GM18505 (cell line): ENCODE data around the gene THBS4.

Experiments used
- ATAC-seq: cut with Tn5 transposase; IDR thresholded peaks from one replicate; pipeline ENCODE4 v1.9.1; 2021; ENCODE audit not compliant: unreplicated experiment
- POLR2A ChIP-seq: IDR thresholded peaks from 4 replicates; pipeline ENCODE4 v1.6.1; 2011; ENCODE audit warnings: borderline replicate concordance; ENCODE audit not compliant: insufficient read depth, insufficient read length; ENCODE audit errors: extremely low read depth

Gene THBS4

DNA sequence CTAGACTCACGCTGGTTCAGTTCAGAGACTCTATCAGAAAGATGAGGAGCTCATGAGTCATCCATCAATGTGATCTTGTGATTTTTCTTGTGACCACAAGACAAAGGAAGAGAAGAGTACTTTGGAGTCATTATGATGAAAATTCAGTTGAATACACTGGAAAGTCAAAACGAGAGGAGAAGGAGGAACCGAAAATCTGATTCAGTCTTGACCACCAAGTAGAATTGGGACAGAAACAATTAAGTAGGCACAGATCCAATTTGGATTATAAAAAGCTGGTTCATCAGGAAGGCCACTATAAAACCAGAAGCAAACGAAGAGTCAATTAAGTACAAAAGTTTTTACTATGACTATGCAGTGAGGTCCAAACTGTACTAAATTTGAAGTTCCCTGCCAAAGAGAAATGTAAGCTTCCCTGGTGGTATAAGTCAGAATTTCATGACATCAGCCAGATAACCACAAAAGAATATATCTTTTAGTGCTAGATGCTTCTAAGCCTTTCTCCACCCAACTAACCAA is 90.9 kb downstream of the THBS4 start:
- ATAC-seq: peak; percentile 66
- no peak for TF ChIP-seq POLR2A

DNA sequence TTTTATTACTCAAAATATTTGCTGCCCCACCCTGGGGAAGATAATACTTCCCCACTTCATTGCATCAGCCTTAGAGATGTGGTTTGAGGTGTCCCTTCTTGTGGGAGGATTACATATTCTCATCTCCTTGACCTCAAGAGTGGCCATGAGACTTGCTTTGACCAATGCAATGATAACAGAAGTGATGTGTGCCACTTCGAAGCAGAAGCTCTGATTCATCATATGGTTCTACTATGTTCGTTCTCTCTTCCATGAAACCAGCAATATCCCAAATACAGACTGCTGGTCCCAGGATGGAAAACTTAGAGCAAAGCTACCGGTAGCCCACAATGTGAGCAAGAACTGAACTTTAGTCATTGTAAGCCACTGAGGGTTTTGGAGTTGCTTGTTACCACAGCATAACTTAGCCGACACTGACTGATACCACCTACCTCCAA is 92.0 kb downstream of the THBS4 start:
- ATAC-seq: no peak
- TF ChIP-seq POLR2A: no peak

DNA sequence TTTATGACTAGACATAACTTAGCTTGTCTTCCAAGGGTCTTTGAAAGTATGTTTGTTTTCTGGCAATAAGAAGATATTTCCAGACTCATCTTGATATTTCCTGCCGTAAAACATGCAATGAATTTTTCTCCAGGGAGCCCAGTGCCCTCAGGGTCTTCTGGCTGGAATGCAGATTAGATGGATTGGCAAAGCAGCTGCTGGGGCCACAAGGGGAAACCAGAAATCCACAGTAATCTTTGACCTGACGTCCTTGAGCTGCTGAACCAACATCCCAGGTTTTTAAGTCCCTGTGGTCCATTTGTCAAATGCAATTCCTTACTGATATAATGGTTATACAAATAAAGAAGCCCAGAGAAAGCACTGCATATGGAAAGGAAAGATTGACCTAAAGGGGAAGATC is 93.0 kb downstream of the THBS4 start:
- TF ChIP-seq POLR2A: no peak
- no peak for ATAC-seq

DNA sequence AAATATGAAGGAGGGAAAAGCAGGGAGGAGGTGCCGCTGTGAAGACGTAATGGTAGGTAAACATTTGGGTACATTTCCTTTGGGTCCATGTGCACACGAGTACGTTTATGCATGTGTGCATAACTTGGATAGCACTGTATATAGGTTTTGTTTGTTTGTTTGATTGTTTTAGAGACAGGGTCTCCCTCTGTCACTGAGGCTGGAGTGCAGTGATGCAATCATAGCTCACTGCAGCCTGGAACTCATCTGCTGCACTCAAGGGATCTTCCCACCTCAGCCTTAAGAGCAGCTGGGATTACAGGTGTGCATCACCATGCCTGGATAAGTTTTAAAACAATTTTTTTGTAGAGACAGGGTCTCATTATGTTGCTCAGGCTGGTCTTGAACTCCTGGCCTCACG is 94.0 kb downstream of the THBS4 start:
- ATAC-seq: no peak
- TF ChIP-seq POLR2A: no peak
